Adrenal gland (tissue), 5 donors: Measurements from ENCODE around the gene SPART.

Experiments
- CTCF ChIP-seq, 6 experiments: fragments of 450-650 bp in 4 of 6; fragments of 200-600 bp in 2 of 6; sonication (generic) in 1 of 6; IDR thresholded peaks; 1 replicate in 5 of 6; 2 replicates in 1 of 6; pipeline versions ENCODE4 v1.5.1 to v1.8.0; 2016 to 2021; ENCODE audit warnings: antibody characterized with exemption in 6 of 6, mild to moderate bottlenecking in 2 of 6, moderate library complexity in 1 of 6
- POLR2A ChIP-seq, 2 donors: fragments of 450-650 bp; IDR thresholded peaks; one replicate each; pipeline ENCODE4 v1.6.1; 2017; ENCODE audit warnings: antibody characterized with exemption in 2 of 2, mild to moderate bottlenecking in 2 of 2, moderate library complexity in 1 of 2
- donor health status: DM: no; HTN: no; CAD: no.

GRCh38 chr13:36298535-36299068 lies 47.6 kb downstream of the SPART start:
- TF ChIP-seq CTCF (IDR thresholded peaks at IDR 0.05) (no peak), POLR2A (IDR thresholded peaks at IDR 0.05) (no peak)
